Upper lobe of left lung (tissue), 4 donors: ENCODE measurements around the gene KRT4.

Experiments used
- EP300 ChIP-seq, 4 donors: sonication (generic); formaldehyde crosslinking; IDR thresholded peaks; one replicate each; pipeline ENCODE4 v1.5.1; 2017; ENCODE audit warnings: antibody characterized with exemption in 4 of 4, control low read depth in 2 of 4
- POLR2A ChIP-seq, 4 donors: fragments of 450-650 bp; IDR thresholded peaks; one replicate each; pipeline ENCODE4 v1.5.1; 2016 to 2017; ENCODE audit warnings: antibody characterized with exemption in 4 of 4, mild to moderate bottlenecking in 2 of 4
- POLR2AphosphoS5 ChIP-seq, 2 donors: sonication (generic); formaldehyde crosslinking; IDR thresholded peaks; one replicate each; pipeline ENCODE4 v1.5.1; 2017; ENCODE audit warnings: antibody characterized with exemption in 2 of 2
- TF ChIP-seq, protein P1 (sequence below), 6 experiments: fragments of 450-650 bp in 4 of 6; fragments of 200-600 bp in 2 of 6; sonication (generic) in 2 of 6; IDR thresholded peaks; one replicate each; pipeline ENCODE4 v1.5.1; 2016 to 2019; ENCODE audit warnings: antibody characterized with exemption in 6 of 6

DNA sequence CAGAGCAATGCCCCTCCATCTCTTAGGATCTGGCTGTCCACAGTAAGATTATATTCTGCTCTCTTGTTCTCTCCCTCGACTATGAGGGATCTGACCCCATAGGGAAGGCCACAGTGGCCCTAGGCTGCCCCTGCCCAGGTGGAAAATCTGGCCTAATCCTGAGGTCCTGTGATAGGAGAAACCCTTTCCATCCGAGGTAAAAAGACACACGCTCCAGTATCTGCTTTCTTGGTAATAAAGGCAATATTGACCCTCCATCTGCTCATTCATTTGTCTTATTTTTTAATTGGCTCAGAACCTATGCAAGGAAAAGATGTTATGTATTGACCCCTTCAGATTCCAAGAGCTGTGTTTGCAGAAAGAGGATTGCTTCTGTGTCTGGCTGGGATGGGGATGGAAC, 46.5 kb downstream of the KRT4 start:
- TF ChIP-seq, protein P1, sequence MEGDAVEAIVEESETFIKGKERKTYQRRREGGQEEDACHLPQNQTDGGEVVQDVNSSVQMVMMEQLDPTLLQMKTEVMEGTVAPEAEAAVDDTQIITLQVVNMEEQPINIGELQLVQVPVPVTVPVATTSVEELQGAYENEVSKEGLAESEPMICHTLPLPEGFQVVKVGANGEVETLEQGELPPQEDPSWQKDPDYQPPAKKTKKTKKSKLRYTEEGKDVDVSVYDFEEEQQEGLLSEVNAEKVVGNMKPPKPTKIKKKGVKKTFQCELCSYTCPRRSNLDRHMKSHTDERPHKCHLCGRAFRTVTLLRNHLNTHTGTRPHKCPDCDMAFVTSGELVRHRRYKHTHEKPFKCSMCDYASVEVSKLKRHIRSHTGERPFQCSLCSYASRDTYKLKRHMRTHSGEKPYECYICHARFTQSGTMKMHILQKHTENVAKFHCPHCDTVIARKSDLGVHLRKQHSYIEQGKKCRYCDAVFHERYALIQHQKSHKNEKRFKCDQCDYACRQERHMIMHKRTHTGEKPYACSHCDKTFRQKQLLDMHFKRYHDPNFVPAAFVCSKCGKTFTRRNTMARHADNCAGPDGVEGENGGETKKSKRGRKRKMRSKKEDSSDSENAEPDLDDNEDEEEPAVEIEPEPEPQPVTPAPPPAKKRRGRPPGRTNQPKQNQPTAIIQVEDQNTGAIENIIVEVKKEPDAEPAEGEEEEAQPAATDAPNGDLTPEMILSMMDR (IDR thresholded peaks at IDR 0.05), result no peak
- TF ChIP-seq POLR2A (IDR thresholded peaks at IDR 0.05), result no peak
- TF ChIP-seq POLR2AphosphoS5 (IDR thresholded peaks at IDR 0.05), result no peak
- no peak for TF ChIP-seq EP300 (IDR thresholded peaks at IDR 0.05)
